HepG2 (cell line): ENCODE measurements around the gene RABEPK. TPM values are rescaled to one million over a fixed set of nuclear protein-coding genes. Genes with fewer than 3 reads are reported as not detected.
A peak's percentile ranks its signal among the peaks of the same experiment; 100 is the strongest.

Experiments
- ATF7-NPFF ChIP-seq: sonication (generic); formaldehyde crosslinking; IDR thresholded peaks from 2 replicates; pipeline ENCODE4 v1.8.1; 2023; ENCODE audit warnings: mild to moderate bottlenecking, low read depth, missing genetic modification reagents, moderate library complexity
- BORCS8-MEF2B ChIP-seq: sonication (generic); formaldehyde crosslinking; IDR thresholded peaks from 2 replicates; pipeline ENCODE4 v1.8.0; 2022; ENCODE audit warnings: mild to moderate bottlenecking, missing genetic modification reagents
- BRF2 ChIP-seq: sonication (generic); formaldehyde crosslinking; IDR thresholded peaks from 2 replicates; pipeline ENCODE4 v1.8.1; 2022; ENCODE audit warnings: mild to moderate bottlenecking, missing genetic modification reagents
- CENPBD1 ChIP-seq: sonication (generic); formaldehyde crosslinking; IDR thresholded peaks from 2 replicates; pipeline ENCODE4 v1.8.0; 2022; ENCODE audit warnings: missing genetic modification reagents, low read depth, mild to moderate bottlenecking, borderline replicate concordance
- FOXP4 ChIP-seq: sonication (generic); formaldehyde crosslinking; IDR thresholded peaks from 2 replicates; pipeline ENCODE4 v1.4.0; 2020; ENCODE audit warnings: missing genetic modification reagents
- GPN1 ChIP-seq: sonication (generic); formaldehyde crosslinking; IDR thresholded peaks from 2 replicates; pipeline ENCODE4 v1.5.1; 2020; ENCODE audit warnings: missing genetic modification reagents, borderline replicate concordance
- MED1 ChIP-seq: sonication (generic); formaldehyde crosslinking; IDR thresholded peaks from 2 replicates; pipeline ENCODE4 v1.4.0; 2020; ENCODE audit warnings: missing genetic modification reagents
- PRMT3 ChIP-seq: sonication (generic); formaldehyde crosslinking; IDR thresholded peaks from 2 replicates; pipeline ENCODE4 v1.8.1; 2022; ENCODE audit warnings: low read depth, mild to moderate bottlenecking, moderate library complexity, missing genetic modification reagents, borderline replicate concordance
- SIN3B ChIP-seq: fragments of 150-350 bp; IDR thresholded peaks from 2 replicates; pipeline ENCODE4 v1.6.1; 2014; ENCODE audit warnings: low read length
- SNAPC5 ChIP-seq: sonication (generic); formaldehyde crosslinking; IDR thresholded peaks from 2 replicates; pipeline ENCODE4 v1.8.1; 2023; ENCODE audit warnings: mild to moderate bottlenecking, missing genetic modification reagents, borderline replicate concordance
- U2AF1 ChIP-seq: fragments of 200-400 bp; formaldehyde crosslinking; optimal IDR thresholded peaks from 2 replicates; pipeline ENCODE3; 2017; ENCODE audit warnings: mild to moderate bottlenecking, low read depth, low read length
- ZNF276 ChIP-seq: sonication (generic); formaldehyde crosslinking; IDR thresholded peaks from 2 replicates; pipeline ENCODE4 v1.4.0; 2020; ENCODE audit warnings: mild to moderate bottlenecking, low read depth, missing genetic modification reagents
- ZNF367 ChIP-seq: sonication (generic); formaldehyde crosslinking; IDR thresholded peaks from 2 replicates; pipeline ENCODE4 v1.4.0; 2020; ENCODE audit warnings: missing genetic modification reagents, borderline replicate concordance
- ZNF572 ChIP-seq: sonication (generic); formaldehyde crosslinking; IDR thresholded peaks from 2 replicates; pipeline ENCODE4 v1.5.1; 2020; ENCODE audit warnings: mild to moderate bottlenecking, missing genetic modification reagents
- ZNF646 ChIP-seq: sonication (generic); formaldehyde crosslinking; IDR thresholded peaks from 2 replicates; pipeline ENCODE4 v1.9.0; 2021; ENCODE audit warnings: mild to moderate bottlenecking, missing genetic modification reagents
- polyA plus RNA-seq, 8 experiments: library from polyadenylated mRNA; depleted of rRNA in 3 of 8; stranded (reverse) in 7 of 8; unstranded in 1 of 8; fragments of >200 nt; fragmentation: Illumina TruSeq in 4 of 8; extraction: Trizol in 4 of 8; gene quantifications; 2 replicates each; pipeline versions ENCODE4 v1.2.1 to v1.2.3, GENCODE V29; 2011 to 2016; ENCODE audit warnings: low read depth in 4 of 8, missing spikeins in 1 of 8, mixed read lengths in 1 of 8; ENCODE audit not compliant: insufficient read depth in 1 of 8
- total RNA-seq, 5 experiments: library from RNA; depleted of rRNA; stranded (reverse); fragments of >200 nt; fragmentation: Illumina TruSeq; extraction: Trizol; gene quantifications; 2 replicates each; pipeline ENCODE4 v1.2.3, GENCODE V29; 2016; ENCODE audit warnings: low read depth in 1 of 5

RABEPK gene
- total and polyA plus RNA-seq, 2 of the 13 experiments (the other 11 are each of a cell fraction or from before 2014, with no cell fraction given) = 75.5 to 90.0 TPM

- TF ChIP-seq U2AF1 (no peak), BORCS8-MEF2B (CRISPR knock-in tag) (peak; percentile 77; the same call in 1 of the 2 replicates), ZNF276 (CRISPR knock-in tag) (no peak), ZNF367 (no peak), PRMT3 (0 out of 2 replicates have a peak, but pooled peaks have one; percentile 7), FOXP4 (no peak; the same call in none of the 2 replicates), MED1 (peak; percentile 48; the same call in 1 of the 2 replicates), GPN1 (CRISPR knock-in tag) (no peak), SNAPC5 (CRISPR knock-in tag) (no peak), BRF2 (CRISPR knock-in tag) (no peak), ZNF572 (CRISPR knock-in tag) (no peak; the same call in 1 of the 2 replicates), ATF7-NPFF (CRISPR knock-in tag) (peak; percentile 21; the same call in 1 of the 2 replicates), ZNF646 (CRISPR knock-in tag) (no peak), CENPBD1 (CRISPR knock-in tag) (no peak), SIN3B (peak; percentile 49; the same call in 1 of the 2 replicates)
Observed at GRCh38 chr9:125241000-125241862, 40.9 kb downstream of the RABEPK start, which contains the start of gene HSPA5 (continued).
